Prostate gland (tissue), 2 donors: Measurements from ENCODE around the gene FAM222A.

Experiments used
- POLR2A ChIP-seq: fragments of 450-650 bp; IDR thresholded peaks from one replicate; pipeline ENCODE4 v1.6.1; 2016; ENCODE audit warnings: antibody characterized with exemption, mild to moderate bottlenecking
- POLR2AphosphoS5 ChIP-seq: sonication (generic); formaldehyde crosslinking; IDR thresholded peaks from one replicate; pipeline ENCODE4 v1.6.1; 2017; ENCODE audit warnings: antibody characterized with exemption
- TF ChIP-seq, protein P1 (sequence below), 4 experiments: fragments of 200-600 bp in 2 of 4; fragments of 450-650 bp in 2 of 4; sonication (generic) in 2 of 4; IDR thresholded peaks; 1 replicate in 3 of 4; 2 replicates in 1 of 4; pipeline ENCODE4 v1.5.1; 2016 to 2019; ENCODE audit warnings: antibody characterized with exemption in 4 of 4, mild to moderate bottlenecking in 2 of 4, moderate library complexity in 2 of 4

DNA sequence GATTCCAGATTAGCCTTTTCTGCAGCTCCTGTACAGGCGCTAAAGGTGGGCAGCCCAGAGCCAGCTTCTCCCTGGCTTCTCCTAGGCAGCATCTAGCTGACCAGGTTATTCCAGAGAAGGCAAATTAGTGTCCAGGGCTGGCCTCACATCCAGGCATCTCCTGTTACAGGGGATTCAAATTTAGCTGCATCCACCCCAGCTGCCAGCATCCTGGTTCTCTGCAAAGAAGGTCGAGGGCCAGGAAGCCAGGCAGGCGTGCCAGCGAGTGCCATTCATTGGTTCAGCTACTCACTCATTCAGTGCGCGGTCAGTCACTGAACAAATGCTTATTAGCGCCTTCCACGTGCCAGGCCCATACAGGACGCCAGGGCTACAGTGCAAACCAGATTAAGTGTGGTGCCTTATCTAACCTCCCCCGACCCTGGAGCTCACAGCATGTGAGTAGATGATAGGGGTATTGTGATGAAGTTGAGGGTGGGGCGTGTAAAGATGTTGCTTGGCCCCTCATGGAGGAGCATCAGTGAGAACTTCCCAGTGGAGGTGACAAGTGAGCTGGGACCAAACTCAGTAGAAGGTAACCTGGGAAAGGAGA is 15.7 kb upstream of the FAM222A start:
- TF ChIP-seq, protein P1, sequence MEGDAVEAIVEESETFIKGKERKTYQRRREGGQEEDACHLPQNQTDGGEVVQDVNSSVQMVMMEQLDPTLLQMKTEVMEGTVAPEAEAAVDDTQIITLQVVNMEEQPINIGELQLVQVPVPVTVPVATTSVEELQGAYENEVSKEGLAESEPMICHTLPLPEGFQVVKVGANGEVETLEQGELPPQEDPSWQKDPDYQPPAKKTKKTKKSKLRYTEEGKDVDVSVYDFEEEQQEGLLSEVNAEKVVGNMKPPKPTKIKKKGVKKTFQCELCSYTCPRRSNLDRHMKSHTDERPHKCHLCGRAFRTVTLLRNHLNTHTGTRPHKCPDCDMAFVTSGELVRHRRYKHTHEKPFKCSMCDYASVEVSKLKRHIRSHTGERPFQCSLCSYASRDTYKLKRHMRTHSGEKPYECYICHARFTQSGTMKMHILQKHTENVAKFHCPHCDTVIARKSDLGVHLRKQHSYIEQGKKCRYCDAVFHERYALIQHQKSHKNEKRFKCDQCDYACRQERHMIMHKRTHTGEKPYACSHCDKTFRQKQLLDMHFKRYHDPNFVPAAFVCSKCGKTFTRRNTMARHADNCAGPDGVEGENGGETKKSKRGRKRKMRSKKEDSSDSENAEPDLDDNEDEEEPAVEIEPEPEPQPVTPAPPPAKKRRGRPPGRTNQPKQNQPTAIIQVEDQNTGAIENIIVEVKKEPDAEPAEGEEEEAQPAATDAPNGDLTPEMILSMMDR (IDR thresholded peaks at IDR 0.05): no peak
- TF ChIP-seq POLR2A (no peak), POLR2AphosphoS5 (no peak)
